AG04450 (cell line): ENCODE results near the gene FUZ. TPM values are rescaled to one million over a fixed set of nuclear protein-coding genes. Genes with fewer than 3 reads are reported as not detected.

Source experiments
- CTCF ChIA-PET: fragments of 300-600, 350-600 bp; formaldehyde crosslinking; extraction: SDS; loops from one replicate; lab custom pipeline; 2022; ENCODE audit warnings: antibody characterized with exemption, inconsistent platforms; lab: Charles Lee
- POLR2A ChIA-PET: fragments of 350-600 bp; formaldehyde crosslinking; extraction: SDS; loops from one replicate; lab custom pipeline; 2021; ENCODE audit warnings: antibody characterized with exemption, inconsistent platforms; lab: Yijun Ruan, JAX
- DNase-seq: peaks from one replicate; pipeline ENCODE4 v3.0.0-alpha.2; 2011; ENCODE audit warnings: low read depth, low spot score
- H3K27ac ChIP-seq: one replicate; pipeline ENCODE4 v1.5.1; 2012; ENCODE audit warnings: low read depth, low read length, control low read depth
- H3K27me3 ChIP-seq: one replicate; pipeline ENCODE4 v1.6.0; 2012; ENCODE audit warnings: low read length; ENCODE audit not compliant: control insufficient read depth, insufficient read depth
- H3K4me3 ChIP-seq: 2 replicates; pipeline ENCODE4 v1.5.1; 2011; ENCODE audit warnings: mild to moderate bottlenecking, low read depth, low read length, control low read depth
- H3K9me3 ChIP-seq: 2 replicates; pipeline ENCODE4 v1.5.1; 2012; ENCODE audit warnings: low read length; ENCODE audit not compliant: control insufficient read depth, insufficient read depth
- CTCF ChIP-seq: IDR thresholded peaks from 2 replicates; pipeline ENCODE4 v1.5.1; 2011; ENCODE audit warnings: low read depth, low read length, control low read depth, inconsistent platforms
- polyA plus RNA-seq: library from polyadenylated mRNA; depleted of rRNA; stranded (reverse); fragments of >200 nt; gene quantifications from 2 replicates; pipeline ENCODE4 v1.2.3, GENCODE V29; 2011

The FUZ gene
- polyA plus RNA-seq, 1 experiment, result 9.0 TPM

GRCh38 chr19:49767967-49768581, 45.0 kb downstream of the FUZ start:
- Histone ChIP-seq H3K27ac (no peak overlapping the region), H3K9me3 (no peaks in the 10 kb centered on the region), H3K27me3 (no peaks in the 10 kb centered on the region), H3K4me3 (peak overlapping the region; percentile 85)
- TF ChIP-seq CTCF, result no peak
- ChIA-PET POLR2A (no interaction called here), CTCF (interaction anchor here (1.4 kb wide), 1 partner anchor 51 kb away, joined by 4 read pairs; no protein-coding TSS in a partner anchor)
- DNase-seq, result no peak

- no peak for TF ChIP-seq CTCF
- no peak for DNase-seq
- Histone ChIP-seq H3K27me3 (no peaks in the 10 kb centered on the region), H3K4me3 (peak overlapping the region; percentile 85), H3K27ac (no peak overlapping the region), H3K9me3 (no peaks in the 10 kb centered on the region)
- CTCF ChIA-PET, result interaction anchor here (1.6 kb wide), 1 partner anchor 86 kb away, joined by 4 read pairs; no protein-coding TSS in a partner anchor
- POLR2A ChIA-PET, result interaction anchor here (0.7 to 1.6 kb wide), 2 partner anchors 52 to 187 kb away, joined by 4 read pairs; partner anchors contain the start of gene NOSIP
Observed at GRCh38 chr19:49767381-49767780, 45.7 kb downstream of the FUZ start.

GRCh38 chr19:49766930-49767299, 46.2 kb downstream of the FUZ start, which contains the start of gene AP2A1:
Gene AP2A1, plus strand, starts transcription at chr19:49767001. Its CDS starts 133 bp downstream, at chr19:49767134.
- Histone ChIP-seq H3K4me3 (peak within 1 kb of the TSS; percentile 85), H3K27me3 (no peaks in the 10 kb centered on the region), H3K27ac (peak within 1 kb of the TSS; percentile 86), H3K9me3 (no peaks in the 10 kb centered on the region)
- ChIA-PET CTCF (interaction anchor here (1.6 kb wide), 1 partner anchor 86 kb away, joined by 4 read pairs; no protein-coding TSS in a partner anchor), POLR2A (interaction anchor here (0.5 to 1.6 kb wide), 6 partner anchors 20 to 478 kb away, joined by 3 to 6 read pairs (median 4); partner anchors contain the start of gene NOSIP)
- DNase-seq, result no peak
- TF ChIP-seq CTCF, result no peak

GRCh38 chr19:49766007-49766929, 46.8 kb downstream of the FUZ start:
- peak; percentile 100 for DNase-seq
- ChIA-PET CTCF (interaction anchor here (0.5 to 1.6 kb wide), 2 partner anchors 47 to 85 kb away, joined by 3 to 4 read pairs; no protein-coding TSS in a partner anchor), POLR2A (interaction anchor here (0.5 to 1.6 kb wide), 8 partner anchors 21 to 477 kb away, joined by 3 to 6 read pairs (median 4); partner anchors contain the start of gene NOSIP)
- no peak for TF ChIP-seq CTCF
- H3K4me3 ChIP-seq, result peak overlapping the region; percentile 5
- no peaks in the 10 kb centered on the region for H3K9me3 ChIP-seq
- H3K27ac ChIP-seq, result peak overlapping the region; percentile 86
- H3K27me3 ChIP-seq, result no peaks in the 10 kb centered on the region
